HG02678 (cell line): ENCODE results near the gene HLCS.

ENCODE experiments used
- ATAC-seq: cut with Tn5 transposase; IDR thresholded peaks from one replicate; pipeline ENCODE4 v1.9.1; 2021; ENCODE audit warnings: mild to moderate bottlenecking, moderate library complexity; ENCODE audit not compliant: unreplicated experiment

HLCS gene

DNA sequence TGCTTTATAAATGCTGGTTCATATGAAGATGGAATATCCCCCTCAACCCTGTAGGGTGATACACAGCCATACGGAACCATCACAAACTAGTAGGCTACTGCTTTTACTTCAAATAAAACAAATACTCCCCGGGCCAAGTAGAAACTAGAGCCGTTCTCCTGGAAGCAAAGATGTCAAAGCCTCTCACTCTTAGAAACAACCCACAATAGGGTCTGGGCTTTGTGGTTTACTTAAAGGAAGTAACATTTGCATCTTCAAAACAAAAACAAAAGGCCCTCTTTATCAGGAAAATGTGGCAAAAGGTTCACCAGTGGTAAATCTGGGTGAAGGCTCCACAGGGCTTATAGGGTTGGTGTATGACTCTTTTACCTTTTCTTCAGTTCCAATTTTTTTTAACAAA lies 49.8 kb downstream of the HLCS start:
- ATAC-seq = no peak

DNA sequence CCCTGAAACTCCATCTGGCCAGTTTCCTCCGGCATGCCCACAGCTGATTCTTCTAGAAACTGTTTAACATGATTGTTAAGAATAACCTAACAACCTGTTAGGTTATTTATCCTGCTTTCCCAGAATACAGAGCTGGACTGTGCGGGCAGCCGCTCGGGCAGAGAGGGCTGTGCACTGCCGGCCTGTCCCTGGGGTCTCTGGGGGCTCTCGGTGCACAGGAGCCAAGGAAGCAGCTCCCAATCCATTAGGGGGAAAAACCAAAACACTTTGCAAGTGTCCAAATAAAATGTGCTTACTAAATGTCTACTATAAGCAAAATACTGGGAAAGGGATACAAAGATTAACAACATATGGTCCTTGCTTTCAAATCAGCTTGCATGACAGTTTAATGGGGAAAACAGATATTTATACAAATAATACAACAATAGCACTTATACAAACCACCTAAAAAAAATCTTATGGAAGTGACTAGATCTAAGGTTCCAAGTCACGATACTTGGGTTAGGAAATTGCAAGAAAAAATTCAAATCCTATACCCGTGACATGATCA lies 50.7 kb downstream of the HLCS start:
- ATAC-seq = no peak

DNA sequence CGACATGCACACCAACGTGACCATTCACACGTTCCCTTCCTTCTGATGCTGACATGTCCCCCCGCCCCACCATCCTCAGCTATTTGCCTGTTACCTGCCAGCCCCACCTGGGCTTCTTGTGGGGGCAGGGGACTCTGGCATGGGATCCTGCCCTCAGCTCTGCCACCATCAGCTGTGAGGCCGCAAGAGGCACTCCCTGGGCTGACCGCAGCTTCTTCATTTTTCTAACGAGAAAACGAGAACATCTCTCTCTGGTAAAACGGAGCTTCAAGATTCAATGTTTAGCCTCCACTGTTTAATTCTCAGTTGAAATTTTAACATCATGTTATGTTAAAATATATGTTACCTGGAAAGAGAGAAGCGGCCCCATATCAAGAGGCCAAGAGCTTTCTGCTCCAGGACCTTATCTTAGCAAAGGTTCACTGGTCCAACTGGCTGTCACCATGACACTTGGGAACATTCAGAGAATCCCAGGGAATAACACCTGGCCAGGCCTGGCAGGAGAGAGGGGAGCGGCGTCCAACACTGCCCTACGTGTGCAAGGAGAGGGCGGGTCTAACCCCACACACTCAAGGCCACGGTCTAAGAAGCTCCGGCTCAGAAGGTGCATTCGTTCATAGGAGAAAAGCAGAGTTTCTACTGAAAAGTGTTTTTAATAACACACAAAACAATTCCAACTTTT lies 51.3 kb downstream of the HLCS start:
- ATAC-seq = no peak

GRCh38 chr21:36914244-36915013 lies 52.0 kb downstream of the HLCS start:
- ATAC-seq = no peak

GRCh38 chr21:36913247-36914169 lies 53.0 kb downstream of the HLCS start:
- no peak for ATAC-seq

DNA sequence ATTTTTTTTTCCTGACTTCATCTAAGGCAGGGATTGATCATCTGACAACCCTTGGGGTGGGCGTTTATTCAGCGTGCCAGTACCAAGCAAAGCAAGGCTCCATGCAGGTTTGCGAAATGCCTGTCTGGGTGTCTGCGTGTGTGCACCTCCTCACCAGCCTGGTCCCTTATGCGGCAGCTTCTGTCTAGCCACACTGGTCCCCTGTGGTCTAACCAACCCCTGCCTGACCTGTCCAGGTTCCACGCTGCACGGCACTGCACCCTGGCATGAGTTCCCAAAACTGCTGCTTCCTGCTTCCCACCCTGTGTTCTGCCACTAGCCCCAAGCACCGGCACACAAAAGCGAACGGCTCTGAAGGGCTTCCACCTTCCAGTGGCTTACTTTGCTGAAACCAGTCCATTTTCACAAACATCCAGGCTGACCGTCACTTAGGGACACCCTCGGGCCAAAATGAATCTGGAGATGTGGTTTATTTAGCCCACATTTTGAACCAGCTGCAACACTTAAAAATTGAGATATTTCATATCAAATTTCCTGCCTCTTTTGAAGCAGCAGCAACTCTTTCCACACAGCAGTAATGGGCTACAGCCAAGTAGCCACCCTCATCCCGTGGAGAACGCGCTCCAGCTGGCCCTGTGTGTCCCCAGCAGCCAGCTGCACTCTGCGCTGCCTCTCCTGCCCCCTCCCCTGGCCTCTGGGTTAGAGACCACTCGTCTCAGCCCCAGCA lies 55.7 kb downstream of the HLCS start:
- no peak for ATAC-seq

DNA sequence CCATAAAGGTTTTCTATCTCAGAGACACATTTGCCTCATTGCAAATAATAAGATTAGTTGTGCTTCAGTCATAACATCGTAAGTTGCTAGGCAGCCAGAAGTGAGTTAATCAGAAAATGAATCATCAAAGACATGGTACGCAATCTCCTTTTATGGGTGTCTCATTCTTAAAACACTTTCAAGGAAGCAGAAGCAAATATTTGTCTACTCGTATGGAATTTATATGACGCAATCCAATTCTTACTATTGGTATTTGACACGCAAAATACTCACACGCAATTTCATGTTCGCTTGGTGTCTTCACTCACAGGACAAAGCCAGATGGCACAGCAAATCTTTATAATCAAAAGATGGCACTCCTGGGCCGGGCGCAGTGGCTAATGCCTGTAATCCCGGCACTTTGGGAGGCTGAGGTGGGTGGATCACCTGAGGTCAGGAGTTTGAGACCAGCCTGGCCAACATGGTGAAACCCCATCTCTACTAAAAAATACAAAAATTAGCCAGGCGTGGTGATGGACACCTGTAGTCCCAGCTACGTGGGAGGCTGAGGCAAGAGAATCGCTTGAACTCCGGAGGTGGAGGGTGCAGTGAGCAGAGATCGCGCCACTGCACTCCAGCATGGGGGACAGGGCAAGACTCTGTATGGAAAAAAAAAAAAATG lies 56.4 kb downstream of the HLCS start:
- no peak for ATAC-seq

GRCh38 chr21:36909423-36909822 lies 57.0 kb downstream of the HLCS start:
- no peak for ATAC-seq

DNA sequence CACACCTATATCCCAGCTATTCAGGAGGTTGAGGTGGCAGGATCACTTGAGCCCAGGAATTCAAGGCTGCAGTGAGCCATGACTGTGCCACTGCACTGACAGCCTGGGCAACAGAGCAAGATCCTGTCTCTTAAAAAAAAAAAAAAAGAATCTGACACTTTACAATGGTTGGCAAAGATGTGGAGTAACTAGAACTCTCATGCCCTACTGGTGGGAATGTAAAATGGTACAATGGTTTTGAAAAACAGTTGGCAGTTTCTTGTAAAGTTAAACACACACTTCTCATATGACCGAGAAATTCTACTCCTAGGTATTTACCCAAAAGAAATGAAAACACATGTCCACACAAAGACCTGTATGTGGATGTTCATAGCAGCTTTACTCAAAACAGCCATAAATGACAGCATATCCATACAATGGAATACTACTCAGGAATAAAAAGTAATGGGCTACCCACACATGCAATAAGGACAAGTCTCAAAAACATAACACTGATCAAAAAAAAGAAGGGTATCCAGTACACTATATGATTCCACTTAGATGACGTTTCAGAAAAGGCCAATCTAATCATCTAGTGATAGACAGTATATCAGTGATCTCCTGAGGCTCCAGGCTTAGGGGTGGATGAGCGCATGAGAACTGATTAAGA lies 58.1 kb downstream of the HLCS start:
- ATAC-seq = no peak

DNA sequence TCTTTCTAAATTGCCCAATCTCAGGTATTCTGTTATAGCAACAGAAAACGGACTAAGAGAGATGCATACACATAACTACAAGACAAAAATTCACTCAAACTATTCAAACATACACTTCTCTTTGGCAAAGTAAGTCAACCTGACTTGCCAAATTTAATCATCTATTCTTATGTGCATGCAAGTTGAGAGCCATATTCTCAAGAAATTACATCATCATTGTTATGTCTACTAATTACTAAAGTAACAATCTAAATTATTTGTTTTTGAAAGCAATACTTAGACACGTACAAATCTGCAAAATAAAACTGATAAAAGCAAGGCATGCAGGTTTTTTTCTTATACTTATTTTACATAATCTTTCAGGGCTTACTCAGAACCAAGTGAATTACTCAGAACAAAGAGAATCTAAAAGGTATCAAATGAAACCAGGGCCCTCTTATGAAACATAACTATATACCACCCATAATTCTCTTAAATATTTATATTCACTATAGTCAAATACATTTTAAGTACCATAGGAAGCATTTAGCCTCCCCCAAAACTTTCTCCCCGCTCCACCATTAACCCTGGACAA lies 62.3 kb downstream of the HLCS start:
- ATAC-seq = no peak

GRCh38 chr21:36902793-36903192 lies 63.7 kb downstream of the HLCS start:
- no peak for ATAC-seq

GRCh38 chr21:36902331-36902730 lies 64.1 kb downstream of the HLCS start:
- no peak for ATAC-seq

DNA sequence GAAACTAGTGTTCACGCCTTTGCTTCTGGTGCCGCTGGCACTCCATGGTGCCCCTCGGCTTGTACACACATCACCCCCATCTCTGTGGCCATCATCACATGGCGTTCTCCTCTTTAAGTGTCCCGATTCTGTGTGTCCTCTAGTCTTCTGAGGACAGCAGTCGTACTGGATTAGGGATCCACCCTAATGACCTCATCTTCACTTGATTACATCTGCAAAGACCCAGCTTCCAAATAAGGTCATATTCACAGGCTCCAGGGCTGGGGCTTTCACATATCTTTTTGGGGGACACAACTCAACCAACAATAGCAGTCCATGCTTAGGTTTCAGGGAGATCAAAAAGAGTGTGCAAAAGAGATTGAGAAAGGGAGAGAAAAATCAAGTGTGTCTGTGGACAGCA lies 64.9 kb downstream of the HLCS start:
- no peak for ATAC-seq

- no peak for ATAC-seq
These were observed 72.9 kb downstream of the HLCS start for GRCh38 chr21:36893581-36893980.

DNA sequence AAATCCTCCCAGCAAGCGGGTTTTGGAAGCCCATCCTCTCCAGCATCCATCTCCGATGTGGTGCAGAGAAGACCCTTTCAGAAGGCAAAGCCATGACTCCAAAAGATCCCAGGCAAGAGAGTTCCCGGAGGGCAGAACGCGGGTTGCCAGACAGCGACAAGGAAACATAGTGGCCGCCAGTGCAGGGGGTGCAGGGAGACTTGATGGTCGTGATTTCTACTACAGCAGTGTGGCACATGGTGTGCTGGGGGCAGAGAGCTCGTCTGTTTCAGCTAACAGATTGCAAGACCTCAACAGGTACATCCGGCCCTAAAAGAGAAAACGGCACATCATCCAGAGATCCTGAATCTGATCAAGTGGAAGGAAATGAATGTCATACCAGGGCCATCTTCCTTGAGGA lies 74.3 kb downstream of the HLCS start:
- ATAC-seq = no peak

DNA sequence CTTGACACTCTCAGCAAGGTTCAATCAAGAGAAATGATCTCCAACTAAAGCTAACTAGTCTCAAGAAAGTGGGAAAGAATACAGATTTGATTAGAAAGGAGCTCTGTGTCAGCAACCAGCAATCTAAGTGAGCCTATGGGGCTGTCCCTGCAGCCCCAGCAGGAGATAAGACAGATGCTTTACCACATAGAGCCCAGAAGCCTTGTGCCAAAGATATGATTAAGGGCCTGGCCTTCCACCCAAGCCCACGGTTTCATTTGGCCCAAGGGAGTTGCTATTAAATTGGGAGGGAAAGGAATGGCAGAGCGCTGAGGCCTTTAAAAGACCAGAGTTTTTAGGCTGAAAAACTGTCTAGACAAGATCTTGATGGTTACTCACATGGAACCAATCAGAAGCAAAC lies 74.8 kb downstream of the HLCS start:
- ATAC-seq = no peak

GRCh38 chr21:36891121-36891520 lies 75.3 kb downstream of the HLCS start:
- ATAC-seq = no peak

GRCh38 chr21:36890086-36890485 lies 76.4 kb downstream of the HLCS start:
- no peak for ATAC-seq

GRCh38 chr21:36889401-36889800 lies 77.1 kb downstream of the HLCS start:
- ATAC-seq = no peak
